ENCODE data around the gene RNU5B-1. TPM values are rescaled to one million over a fixed set of nuclear protein-coding genes. Genes with fewer than 3 reads are reported as not detected.
"Not testable (repeated sequence)": the region's sequence is repeated elsewhere in the genome, so short reads cannot be mapped to it uniquely, and the experiment has no call there.

RNU5B-1 gene
- polyA plus RNA-seq, 3 donors, result not detected

DNA sequence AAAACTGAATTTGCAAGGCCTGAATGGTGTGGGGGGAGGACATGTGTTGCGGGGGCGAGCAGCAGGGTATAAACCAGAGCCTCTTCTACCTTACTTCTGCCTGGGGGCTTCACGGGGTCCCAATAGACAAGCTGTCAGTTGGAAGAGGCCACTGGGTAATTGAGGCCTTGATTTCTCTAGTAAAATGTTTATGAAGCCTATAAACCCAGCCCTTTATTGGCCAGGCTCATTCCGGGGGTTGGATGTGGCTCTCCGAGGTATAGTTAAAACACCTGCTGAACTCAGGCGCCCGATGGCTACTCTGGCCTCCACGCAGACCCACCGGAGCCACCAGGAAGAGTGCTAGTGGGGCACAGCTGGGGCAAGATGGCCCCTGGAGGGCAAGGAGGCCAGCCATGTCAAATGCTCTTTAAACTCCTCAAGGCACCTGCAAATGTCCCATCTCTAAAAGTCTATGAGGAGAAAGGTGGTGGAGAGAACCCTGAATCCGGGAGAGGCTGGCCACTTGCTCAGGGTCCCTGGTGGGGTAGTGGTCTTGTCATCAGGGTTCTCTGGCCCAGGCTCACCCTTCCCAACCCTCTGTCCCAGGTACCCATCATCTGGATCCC lies 39.0 kb downstream of the RNU5B-1 start:
- no peak for DNase-seq

DNA sequence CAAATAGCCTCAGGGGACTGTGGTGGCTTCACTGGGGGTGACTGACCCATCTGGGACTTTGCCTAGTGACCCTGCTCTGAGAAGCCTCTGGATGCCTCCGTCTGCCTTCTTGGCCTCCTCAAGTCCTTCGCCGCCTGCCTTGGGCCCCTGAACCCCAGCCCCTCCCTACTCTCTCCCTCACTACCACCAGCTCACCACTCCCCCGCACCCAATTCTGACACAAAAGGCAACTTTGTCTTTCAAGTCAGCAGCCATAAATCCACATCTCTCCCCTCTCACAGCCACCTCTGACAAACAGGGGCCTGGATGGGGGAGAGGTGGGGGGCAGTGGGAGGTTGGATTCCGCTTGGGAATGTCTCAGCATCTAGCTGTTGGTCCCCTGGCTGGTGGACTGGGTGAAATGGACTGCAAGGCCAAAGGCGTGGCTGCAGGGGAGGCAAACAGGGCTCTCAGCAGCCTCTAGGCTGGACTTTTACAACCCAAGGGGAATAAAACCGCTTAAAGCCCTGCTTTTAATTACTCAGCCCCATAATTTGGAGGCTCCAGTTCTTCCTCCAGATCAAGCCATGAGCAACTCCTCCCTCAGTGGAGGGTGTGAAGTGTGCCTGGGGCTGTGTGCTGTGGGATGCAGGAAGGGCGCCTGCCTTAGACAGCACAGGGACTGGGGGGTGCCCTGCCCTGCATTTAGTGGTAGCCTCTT lies 39.9 kb downstream of the RNU5B-1 start:
- DNase-seq, result no peak

DNA sequence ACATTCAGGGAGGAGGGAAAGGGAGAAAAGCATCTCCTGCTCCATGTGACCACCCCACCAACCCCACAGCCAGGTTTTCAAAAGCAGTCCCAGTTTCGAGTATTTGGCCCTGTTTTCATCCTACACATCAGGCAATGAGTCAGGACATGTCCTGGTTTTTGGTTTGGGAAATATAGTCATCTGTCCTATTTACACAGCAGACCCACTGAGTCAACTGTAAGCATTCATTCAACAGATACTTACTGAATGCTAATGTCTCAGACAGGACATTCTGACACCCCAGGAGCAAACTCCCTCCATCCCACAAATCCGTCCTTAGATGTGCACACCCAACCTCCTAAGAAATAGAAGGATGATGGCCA lies 40.4 kb downstream of the RNU5B-1 start:
- DNase-seq, result no peak

DNA sequence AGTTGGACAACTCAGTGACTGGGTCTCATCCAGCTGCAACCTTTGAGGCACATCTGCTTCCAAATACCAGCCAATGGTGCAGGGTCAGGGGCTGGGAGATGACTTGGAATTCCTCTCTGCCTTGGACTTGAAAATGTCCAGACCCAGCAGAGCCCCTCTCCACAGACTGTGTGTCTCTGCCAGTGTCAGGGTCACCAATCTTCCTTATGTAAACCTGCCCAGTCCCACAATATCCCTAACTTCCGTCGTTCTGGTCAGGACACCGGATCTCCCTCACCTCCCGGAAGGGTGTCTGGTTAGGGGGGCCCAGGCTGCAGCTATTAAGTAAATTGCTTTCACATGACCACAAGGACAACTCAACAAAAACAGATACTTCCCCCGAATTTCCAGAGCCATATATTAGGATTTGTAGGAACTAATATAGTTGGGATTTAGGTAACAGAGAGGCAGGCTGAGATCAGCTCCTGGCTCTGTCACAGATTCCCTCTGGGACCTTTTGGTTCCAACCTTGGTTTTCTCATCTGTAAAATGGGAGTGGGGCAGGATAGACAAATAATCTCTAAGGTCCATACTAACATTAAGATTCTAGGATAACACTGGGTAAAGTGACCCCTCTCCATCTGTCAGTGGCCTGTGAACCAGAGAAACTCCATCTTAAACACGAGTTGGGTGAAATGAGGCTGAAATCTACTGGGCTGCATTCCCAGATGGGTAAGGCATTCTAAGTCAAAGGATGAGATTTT lies 42.5 kb downstream of the RNU5B-1 start:
- no peak for DNase-seq

DNA sequence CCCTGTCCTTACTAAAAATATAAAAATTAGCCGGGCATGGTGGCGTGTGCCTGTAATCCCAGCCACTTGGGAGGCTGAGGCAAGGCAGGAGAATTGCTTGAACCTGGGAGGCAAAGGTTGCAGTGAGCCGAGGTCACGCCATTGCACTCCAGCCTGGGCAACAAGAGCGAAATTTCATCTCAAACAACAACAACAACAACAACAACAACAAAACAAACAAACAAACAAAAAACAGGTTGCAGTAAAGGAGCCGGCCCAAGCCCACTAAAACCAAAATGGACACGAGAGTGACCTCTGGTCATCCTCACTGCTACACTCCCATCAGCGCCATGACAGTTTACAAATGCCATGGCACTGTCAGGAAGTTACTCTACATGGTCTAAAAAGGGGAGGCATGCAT lies 43.3 kb downstream of the RNU5B-1 start:
- not testable (repeated sequence) for DNase-seq

DNA sequence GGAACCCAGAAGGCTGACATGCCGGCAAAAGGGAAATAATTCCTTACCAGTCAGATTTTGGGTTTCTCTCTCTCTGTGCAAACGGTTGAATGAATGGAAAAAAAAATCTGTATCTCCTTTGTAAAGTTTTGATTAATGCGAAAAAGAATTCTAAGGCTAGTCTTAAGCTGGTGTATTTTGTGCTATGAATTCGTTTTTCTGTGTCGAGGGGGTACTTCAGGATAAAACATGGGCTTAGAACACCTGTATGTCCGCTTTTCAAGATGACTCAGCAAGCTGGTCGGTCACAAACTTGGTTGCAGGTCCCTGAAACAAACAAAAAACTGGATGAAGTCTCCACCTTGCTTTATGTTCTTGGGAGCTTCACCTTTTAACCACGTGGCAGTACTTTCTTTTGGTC lies 44.9 kb downstream of the RNU5B-1 start:
- DNase-seq, result no peak

DNA sequence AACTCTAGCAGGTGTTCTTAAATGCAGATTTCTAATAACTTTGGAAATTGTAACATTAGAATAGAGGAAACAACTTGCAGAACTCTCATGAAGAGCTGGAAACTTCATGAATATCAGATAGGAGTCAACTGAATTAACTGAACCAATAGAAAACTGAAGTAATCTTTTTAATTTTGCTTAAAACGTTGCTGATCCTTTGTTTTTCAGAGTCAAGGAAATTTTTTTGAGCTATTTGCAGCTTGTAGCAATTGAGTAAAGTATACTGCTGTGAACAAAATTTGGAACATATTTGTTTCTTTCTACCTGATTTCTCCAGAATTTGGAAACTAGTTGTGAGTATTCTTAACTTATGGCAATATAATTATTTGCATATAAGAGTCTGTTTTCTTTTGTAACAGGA lies 47.5 kb downstream of the RNU5B-1 start:
- not testable (repeated sequence) for DNase-seq

Other genes with a start within 250 kb of the RNU5B-1 start
- gene RASL12, start 236.7 kb upstream of the RNU5B-1 start, polyA plus RNA-seq (ENCODE audit: insufficient read length in 3 of 3), result 1 to 10 TPM; 6.2 to 8.2 (median 7.2) TPM
- gene KBTBD13, start 227.9 kb upstream of the RNU5B-1 start, polyA plus RNA-seq (ENCODE audit: insufficient read length in 3 of 3), result under 1 TPM in 2 of 3 donors, not detected in 1; 0.07 to 0.09 TPM
- 1 to 10 TPM; 4.3 to 9.8 (median 8.7) TPM for gene UBAP1L, start 189.5 kb upstream of the RNU5B-1 start, polyA plus RNA-seq (ENCODE audit: insufficient read length in 3 of 3)
- 10 to 100 TPM; 28.4 to 35.4 (median 28.6) TPM for gene PDCD7, start 170.9 kb upstream of the RNU5B-1 start, polyA plus RNA-seq (ENCODE audit: insufficient read length in 3 of 3)
- gene CLPX, start 119.3 kb upstream of the RNU5B-1 start, polyA plus RNA-seq (ENCODE audit: insufficient read length in 3 of 3), result 10 to 100 TPM; 62.2 to 78.9 (median 75.9) TPM
- gene CILP, start 93.2 kb upstream of the RNU5B-1 start, polyA plus RNA-seq (ENCODE audit: insufficient read length in 3 of 3), result 1 to 10 TPM; 3.2 to 4.4 (median 3.4) TPM
- gene PARP16, start 17.8 kb upstream of the RNU5B-1 start, polyA plus RNA-seq (ENCODE audit: insufficient read length in 3 of 3), result 10 to 100 TPM; 17.2 to 17.7 (median 17.4) TPM
- gene RNU5A-1, start 8.6 kb upstream of the RNU5B-1 start, polyA plus RNA-seq (ENCODE audit: insufficient read length in 3 of 3), result not detected
- 10 to 100 TPM in 1 of 3 donors, 1 to 10 TPM in 2; 7.7 to 10.6 (median 9.6) TPM for gene IGDCC3, start 73.3 kb downstream of the RNU5B-1 start, polyA plus RNA-seq (ENCODE audit: insufficient read length in 3 of 3)
- 10 to 100 TPM; 11.5 to 12.7 (median 12.4) TPM for gene IGDCC4, start 118.3 kb downstream of the RNU5B-1 start, polyA plus RNA-seq (ENCODE audit: insufficient read length in 3 of 3)
- 10 to 100 TPM; 23.4 to 37.1 (median 33.7) TPM for gene DPP8, start 213.0 kb downstream of the RNU5B-1 start, polyA plus RNA-seq (ENCODE audit: insufficient read length in 3 of 3)
- 100 to 1,000 TPM; 148 to 177 (median 159) TPM for gene HACD3, start 225.8 kb downstream of the RNU5B-1 start, polyA plus RNA-seq (ENCODE audit: insufficient read length in 3 of 3)

All from renal pelvis (tissue), 4 donors.